Liver (tissue), 9 donors: ENCODE results near the gene C2CD5. TPM values are rescaled to one million over a fixed set of nuclear protein-coding genes. Genes with fewer than 3 reads are reported as not detected.

ENCODE experiments used
- DNase-seq: peaks from one replicate; pipeline ENCODE4 v3.0.0-alpha.2; 2017; ENCODE audit warnings: low spot score
- H3K27ac ChIP-seq, 2 donors: one replicate each; pipeline ENCODE4 v1.7.0; 2013; ENCODE audit warnings: inconsistent platforms in 2 of 2, low read length in 2 of 2, control low read depth in 1 of 2, low read depth in 1 of 2, mild to moderate bottlenecking in 1 of 2
- H3K27me3 ChIP-seq, 4 donors: one replicate each; pipeline versions ENCODE4 v1.6.1 to v1.7.0; 2013; ENCODE audit warnings: low read length in 3 of 4, inconsistent platforms in 1 of 4, mild to moderate bottlenecking in 1 of 4, moderate library complexity in 1 of 4; ENCODE audit not compliant: control insufficient read depth in 4 of 4, insufficient read depth in 4 of 4
- H3K36me3 ChIP-seq, 4 donors: one replicate each; pipeline versions ENCODE4 v1.6.1 to v1.7.0; 2013; ENCODE audit warnings: low read length in 3 of 4, mild to moderate bottlenecking in 3 of 4, low read depth in 1 of 4, moderate library complexity in 1 of 4; ENCODE audit not compliant: control insufficient read depth in 4 of 4, insufficient read depth in 3 of 4
- H3K4me1 ChIP-seq, 4 donors: one replicate each; pipeline versions ENCODE4 v1.6.1 to v1.7.0; 2013; ENCODE audit warnings: low read length in 3 of 4, mild to moderate bottlenecking in 3 of 4, moderate library complexity in 1 of 4; ENCODE audit not compliant: control insufficient read depth in 4 of 4, insufficient read depth in 4 of 4
- H3K4me3 ChIP-seq, 3 donors: one replicate each; pipeline versions ENCODE4 v1.6.1 to v1.7.0; 2013; ENCODE audit warnings: low read length in 3 of 3, control low read depth in 1 of 3, low read depth in 1 of 3, mild to moderate bottlenecking in 1 of 3
- H3K9ac ChIP-seq, 2 donors: one replicate each; pipeline ENCODE4 v1.7.0; 2013; ENCODE audit warnings: low read length in 2 of 2, mild to moderate bottlenecking in 2 of 2, moderate library complexity in 2 of 2, control low read depth in 1 of 2, low read depth in 1 of 2
- H3K9me3 ChIP-seq, 4 donors: one replicate each; pipeline versions ENCODE4 v1.6.1 to v1.7.0; 2013; ENCODE audit warnings: low read length in 3 of 4; ENCODE audit not compliant: control insufficient read depth in 4 of 4
- FOXA1 ChIP-seq: IDR thresholded peaks from 2 replicates; pipeline ENCODE4 v1.6.1; 2016; ENCODE audit warnings: antibody characterized with exemption
- FOXA2 ChIP-seq: IDR thresholded peaks from 2 replicates; pipeline ENCODE4 v1.6.1; 2016; ENCODE audit warnings: antibody characterized with exemption
- GABPA ChIP-seq, 2 donors: IDR thresholded peaks in 1 of 2; conservative IDR thresholded peaks in 1 of 2; 2 replicates each; pipeline ENCODE4 v1.6.1; 2016; ENCODE audit warnings: antibody characterized with exemption in 2 of 2, mild to moderate bottlenecking in 1 of 2, moderate library complexity in 1 of 2
- HNF4G ChIP-seq: IDR thresholded peaks from 2 replicates; pipeline ENCODE4 v1.6.1; 2016; ENCODE audit warnings: antibody characterized with exemption
- NR2F2 ChIP-seq: IDR thresholded peaks from 2 replicates; pipeline ENCODE4 v1.6.1; 2016; ENCODE audit warnings: antibody characterized with exemption
- RAD21 ChIP-seq, 2 donors: IDR thresholded peaks; 2 replicates each; pipeline ENCODE4 v1.6.1; 2016; ENCODE audit warnings: antibody characterized with exemption in 2 of 2, mild to moderate bottlenecking in 2 of 2
- RXRA ChIP-seq, 2 donors: IDR thresholded peaks; 2 replicates each; pipeline ENCODE4 v1.6.1; 2017 to 2018; ENCODE audit warnings: antibody characterized with exemption in 2 of 2, mild to moderate bottlenecking in 1 of 2
- SP1 ChIP-seq: IDR thresholded peaks from 2 replicates; pipeline ENCODE4 v1.6.1; 2018; ENCODE audit warnings: antibody characterized with exemption, mild to moderate bottlenecking
- TAF1 ChIP-seq: conservative IDR thresholded peaks from 2 replicates; pipeline ENCODE4 v1.6.1; 2016; ENCODE audit warnings: antibody characterized with exemption, mild to moderate bottlenecking
- WGBS: extraction: QIAGEN DNeasy Blood & Tissue Kit; methylation state at CpG from one replicate; pipeline ENCODE4 v1.1.7; 2013; 5-methylcytosine and 5-hydroxymethylcytosine counted together
- polyA plus RNA-seq, 2 donors: library from polyadenylated mRNA; stranded (reverse) in 1 of 2; unstranded in 1 of 2; fragments of 200-250 nt in 1 of 2; fragments of >200 nt in 1 of 2; fragmentation: Nextera tagmentation in 1 of 2; extraction: Ambion mirVana in 1 of 2; gene quantifications; one replicate each; pipeline versions ENCODE4 v1.2.1 to v1.2.3, GENCODE V29; 2013 to 2015
- total RNA-seq, 2 donors: library from RNA; depleted of rRNA; stranded (reverse); fragments of >200 nt; gene quantifications; one replicate each; pipeline ENCODE4 v1.2.3, GENCODE V29; 2014
- TF ChIP-seq, protein P1 (sequence below): IDR thresholded peaks from 2 replicates; pipeline ENCODE4 v1.6.1; 2016; ENCODE audit warnings: antibody characterized with exemption, mild to moderate bottlenecking
- TF ChIP-seq, protein P2 (sequence below): IDR thresholded peaks from 2 replicates; pipeline ENCODE4 v1.6.1; 2016; ENCODE audit warnings: antibody characterized with exemption
- TF ChIP-seq, protein P3 (sequence below): fragments of 150-350 bp; IDR thresholded peaks from 2 replicates; pipeline ENCODE4 v1.5.1; 2017; ENCODE audit warnings: improper control_type of control experiment, low read depth, low read length; ENCODE audit not compliant: missing input control
- TF ChIP-seq, protein P4 (sequence below): IDR thresholded peaks from 2 replicates; pipeline ENCODE4 v1.6.1; 2016; ENCODE audit warnings: antibody characterized with exemption
- TF ChIP-seq, protein P5 (sequence below): IDR thresholded peaks from 2 replicates; pipeline ENCODE4 v1.6.1; 2016; ENCODE audit warnings: antibody characterized with exemption
- donor health status: healthy.
- donor health status: healthy.
- donor health status: healthy.
- donor health status: healthy.
- donor health status: healthy.

Gene C2CD5
- total and polyA plus RNA-seq, 4 donors = 5.8 to 25.0 (median 13.2) TPM

DNA sequence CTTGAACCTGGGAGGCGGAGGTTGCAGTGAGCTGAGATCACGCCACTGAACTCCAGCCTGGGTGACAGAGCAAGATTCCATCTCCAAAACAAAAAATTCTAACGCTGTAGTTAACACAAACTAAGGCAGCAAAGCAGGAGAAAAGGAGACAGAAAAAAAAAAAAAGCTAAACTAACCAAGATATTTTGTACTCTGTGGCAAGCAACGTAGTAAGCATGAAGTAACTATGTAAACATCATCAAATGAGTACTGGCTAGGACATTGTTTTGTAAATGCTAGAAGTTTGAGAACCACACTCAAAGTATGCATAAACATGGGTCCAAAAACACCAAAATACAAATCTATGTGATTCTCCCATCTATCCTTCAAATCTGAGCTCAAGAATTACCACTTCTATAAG, 44.2 kb downstream of the C2CD5 start (continued):
- TF ChIP-seq, protein P1, sequence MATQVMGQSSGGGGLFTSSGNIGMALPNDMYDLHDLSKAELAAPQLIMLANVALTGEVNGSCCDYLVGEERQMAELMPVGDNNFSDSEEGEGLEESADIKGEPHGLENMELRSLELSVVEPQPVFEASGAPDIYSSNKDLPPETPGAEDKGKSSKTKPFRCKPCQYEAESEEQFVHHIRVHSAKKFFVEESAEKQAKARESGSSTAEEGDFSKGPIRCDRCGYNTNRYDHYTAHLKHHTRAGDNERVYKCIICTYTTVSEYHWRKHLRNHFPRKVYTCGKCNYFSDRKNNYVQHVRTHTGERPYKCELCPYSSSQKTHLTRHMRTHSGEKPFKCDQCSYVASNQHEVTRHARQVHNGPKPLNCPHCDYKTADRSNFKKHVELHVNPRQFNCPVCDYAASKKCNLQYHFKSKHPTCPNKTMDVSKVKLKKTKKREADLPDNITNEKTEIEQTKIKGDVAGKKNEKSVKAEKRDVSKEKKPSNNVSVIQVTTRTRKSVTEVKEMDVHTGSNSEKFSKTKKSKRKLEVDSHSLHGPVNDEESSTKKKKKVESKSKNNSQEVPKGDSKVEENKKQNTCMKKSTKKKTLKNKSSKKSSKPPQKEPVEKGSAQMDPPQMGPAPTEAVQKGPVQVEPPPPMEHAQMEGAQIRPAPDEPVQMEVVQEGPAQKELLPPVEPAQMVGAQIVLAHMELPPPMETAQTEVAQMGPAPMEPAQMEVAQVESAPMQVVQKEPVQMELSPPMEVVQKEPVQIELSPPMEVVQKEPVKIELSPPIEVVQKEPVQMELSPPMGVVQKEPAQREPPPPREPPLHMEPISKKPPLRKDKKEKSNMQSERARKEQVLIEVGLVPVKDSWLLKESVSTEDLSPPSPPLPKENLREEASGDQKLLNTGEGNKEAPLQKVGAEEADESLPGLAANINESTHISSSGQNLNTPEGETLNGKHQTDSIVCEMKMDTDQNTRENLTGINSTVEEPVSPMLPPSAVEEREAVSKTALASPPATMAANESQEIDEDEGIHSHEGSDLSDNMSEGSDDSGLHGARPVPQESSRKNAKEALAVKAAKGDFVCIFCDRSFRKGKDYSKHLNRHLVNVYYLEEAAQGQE = no peak
- TF ChIP-seq, protein P2, sequence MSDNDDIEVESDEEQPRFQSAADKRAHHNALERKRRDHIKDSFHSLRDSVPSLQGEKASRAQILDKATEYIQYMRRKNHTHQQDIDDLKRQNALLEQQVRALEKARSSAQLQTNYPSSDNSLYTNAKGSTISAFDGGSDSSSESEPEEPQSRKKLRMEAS = no peak

DNA sequence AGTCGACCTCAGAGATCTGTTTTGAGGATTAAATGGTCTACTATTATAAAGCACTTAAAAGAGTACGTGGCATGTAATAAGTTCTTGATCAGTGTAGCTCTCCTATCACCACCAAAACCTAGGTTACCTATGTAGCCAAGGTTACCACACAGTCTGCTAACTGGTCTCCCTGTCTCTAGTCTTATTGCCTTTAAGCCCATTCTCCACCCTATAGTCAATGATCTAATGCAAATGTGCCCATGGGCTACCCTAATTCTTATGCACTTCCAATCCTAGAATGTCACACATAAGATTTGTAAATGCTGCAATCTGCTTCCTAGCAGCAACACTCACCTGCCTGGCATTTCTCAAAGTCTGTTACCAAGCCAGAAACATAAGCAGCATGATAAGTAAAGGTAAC, 44.9 kb downstream of the C2CD5 start:
- peaks cover 0 to under 1% (median 0%) of the 10 kb centered on the region in 4 donors for H3K36me3 ChIP-seq
- WGBS = 92% methylated on average over 2 of the region's 2 CpGs

DNA sequence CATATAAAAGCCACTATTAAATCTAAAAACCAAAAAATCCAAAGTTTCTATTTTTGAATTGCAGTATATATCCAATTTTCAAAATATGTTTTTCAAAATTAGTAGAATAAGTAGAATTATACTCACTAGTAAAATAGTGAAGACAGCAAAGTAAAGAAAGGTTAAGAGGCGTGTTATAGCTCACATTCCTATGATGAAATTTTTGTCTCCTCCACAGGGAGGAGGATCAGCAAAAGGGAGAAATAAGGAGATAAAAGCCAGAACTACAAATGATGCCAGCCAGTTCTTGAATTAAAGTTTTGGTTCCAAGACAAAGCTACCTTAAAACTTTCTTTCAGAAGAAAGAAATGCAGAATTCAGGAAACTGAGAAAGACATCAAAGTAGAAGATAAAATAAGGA, 50.0 kb downstream of the C2CD5 start:
- Histone ChIP-seq H3K9ac (no peak overlapping the region), H3K4me3 (no peak overlapping the region), H3K4me1 (no peaks in the 10 kb centered on the region), H3K9me3 (no peaks in the 10 kb centered on the region), H3K27me3 (no peaks in the 10 kb centered on the region), H3K36me3 (peaks cover 0 to 18% (median 11%) of the 10 kb centered on the region in 4 donors), H3K27ac (no peak overlapping the region)
- no peak for DNase-seq
- TF ChIP-seq, protein P1 = no peak
- TF ChIP-seq GABPA (IDR thresholded peaks at IDR 0.05 in 1 of 2, conservative IDR thresholded peaks at IDR 0.05 in 1 of 2) = no peak
- TF ChIP-seq FOXA2 = no peak
- TF ChIP-seq, protein P3, sequence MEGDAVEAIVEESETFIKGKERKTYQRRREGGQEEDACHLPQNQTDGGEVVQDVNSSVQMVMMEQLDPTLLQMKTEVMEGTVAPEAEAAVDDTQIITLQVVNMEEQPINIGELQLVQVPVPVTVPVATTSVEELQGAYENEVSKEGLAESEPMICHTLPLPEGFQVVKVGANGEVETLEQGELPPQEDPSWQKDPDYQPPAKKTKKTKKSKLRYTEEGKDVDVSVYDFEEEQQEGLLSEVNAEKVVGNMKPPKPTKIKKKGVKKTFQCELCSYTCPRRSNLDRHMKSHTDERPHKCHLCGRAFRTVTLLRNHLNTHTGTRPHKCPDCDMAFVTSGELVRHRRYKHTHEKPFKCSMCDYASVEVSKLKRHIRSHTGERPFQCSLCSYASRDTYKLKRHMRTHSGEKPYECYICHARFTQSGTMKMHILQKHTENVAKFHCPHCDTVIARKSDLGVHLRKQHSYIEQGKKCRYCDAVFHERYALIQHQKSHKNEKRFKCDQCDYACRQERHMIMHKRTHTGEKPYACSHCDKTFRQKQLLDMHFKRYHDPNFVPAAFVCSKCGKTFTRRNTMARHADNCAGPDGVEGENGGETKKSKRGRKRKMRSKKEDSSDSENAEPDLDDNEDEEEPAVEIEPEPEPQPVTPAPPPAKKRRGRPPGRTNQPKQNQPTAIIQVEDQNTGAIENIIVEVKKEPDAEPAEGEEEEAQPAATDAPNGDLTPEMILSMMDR = no peak
- TF ChIP-seq HNF4G = no peak
- TF ChIP-seq RXRA (IDR thresholded peaks at IDR 0.05) = no peak
- TF ChIP-seq TAF1 = no peak
- TF ChIP-seq, protein P4, sequence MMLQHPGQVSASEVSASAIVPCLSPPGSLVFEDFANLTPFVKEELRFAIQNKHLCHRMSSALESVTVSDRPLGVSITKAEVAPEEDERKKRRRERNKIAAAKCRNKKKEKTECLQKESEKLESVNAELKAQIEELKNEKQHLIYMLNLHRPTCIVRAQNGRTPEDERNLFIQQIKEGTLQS = no peak
- TF ChIP-seq SP1 = no peak
- TF ChIP-seq, protein P2 = no peak
- no peak for TF ChIP-seq FOXA1
- TF ChIP-seq RAD21 (IDR thresholded peaks at IDR 0.05) = no peak
- 97% methylated on average over 1 of the region's 1 CpG for WGBS

More for the DNA sequence above, 44.9 kb downstream of the C2CD5 start:
- no peaks in the 10 kb centered on the region for H3K9me3 ChIP-seq
- no peak overlapping the region for H3K27ac ChIP-seq
- no peak overlapping the region for H3K9ac ChIP-seq
- no peak for DNase-seq
- H3K4me3 ChIP-seq = no peak overlapping the region
- H3K4me1 ChIP-seq = no peaks in the 10 kb centered on the region
- H3K27me3 ChIP-seq = no peaks in the 10 kb centered on the region
- TF ChIP-seq, protein P5, sequence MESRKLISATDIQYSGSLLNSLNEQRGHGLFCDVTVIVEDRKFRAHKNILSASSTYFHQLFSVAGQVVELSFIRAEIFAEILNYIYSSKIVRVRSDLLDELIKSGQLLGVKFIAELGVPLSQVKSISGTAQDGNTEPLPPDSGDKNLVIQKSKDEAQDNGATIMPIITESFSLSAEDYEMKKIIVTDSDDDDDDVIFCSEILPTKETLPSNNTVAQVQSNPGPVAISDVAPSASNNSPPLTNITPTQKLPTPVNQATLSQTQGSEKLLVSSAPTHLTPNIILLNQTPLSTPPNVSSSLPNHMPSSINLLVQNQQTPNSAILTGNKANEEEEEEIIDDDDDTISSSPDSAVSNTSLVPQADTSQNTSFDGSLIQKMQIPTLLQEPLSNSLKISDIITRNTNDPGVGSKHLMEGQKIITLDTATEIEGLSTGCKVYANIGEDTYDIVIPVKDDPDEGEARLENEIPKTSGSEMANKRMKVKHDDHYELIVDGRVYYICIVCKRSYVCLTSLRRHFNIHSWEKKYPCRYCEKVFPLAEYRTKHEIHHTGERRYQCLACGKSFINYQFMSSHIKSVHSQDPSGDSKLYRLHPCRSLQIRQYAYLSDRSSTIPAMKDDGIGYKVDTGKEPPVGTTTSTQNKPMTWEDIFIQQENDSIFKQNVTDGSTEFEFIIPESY = no peak
- no peak for TF ChIP-seq GABPA (IDR thresholded peaks at IDR 0.05 in 1 of 2, conservative IDR thresholded peaks at IDR 0.05 in 1 of 2)
- TF ChIP-seq NR2F2 = no peak
